ENCODE data around the gene BAX. TPM values are rescaled to one million over a fixed set of nuclear protein-coding genes. Genes with fewer than 3 reads are reported as not detected.
"Not testable (repeated sequence)": the region's sequence is repeated elsewhere in the genome, so short reads cannot be mapped to it uniquely, and the experiment has no call there.

The BAX gene
- total RNA-seq, 1 donor from 2014 or later: 292 TPM

- Mint-ChIP-seq H3K9me3 (no peaks in the 10 kb centered on the region), H3K27ac (no peak overlapping the region)
These were observed 32.8 kb upstream of the BAX start for GRCh38 chr19:48921721-48922500.

DNA sequence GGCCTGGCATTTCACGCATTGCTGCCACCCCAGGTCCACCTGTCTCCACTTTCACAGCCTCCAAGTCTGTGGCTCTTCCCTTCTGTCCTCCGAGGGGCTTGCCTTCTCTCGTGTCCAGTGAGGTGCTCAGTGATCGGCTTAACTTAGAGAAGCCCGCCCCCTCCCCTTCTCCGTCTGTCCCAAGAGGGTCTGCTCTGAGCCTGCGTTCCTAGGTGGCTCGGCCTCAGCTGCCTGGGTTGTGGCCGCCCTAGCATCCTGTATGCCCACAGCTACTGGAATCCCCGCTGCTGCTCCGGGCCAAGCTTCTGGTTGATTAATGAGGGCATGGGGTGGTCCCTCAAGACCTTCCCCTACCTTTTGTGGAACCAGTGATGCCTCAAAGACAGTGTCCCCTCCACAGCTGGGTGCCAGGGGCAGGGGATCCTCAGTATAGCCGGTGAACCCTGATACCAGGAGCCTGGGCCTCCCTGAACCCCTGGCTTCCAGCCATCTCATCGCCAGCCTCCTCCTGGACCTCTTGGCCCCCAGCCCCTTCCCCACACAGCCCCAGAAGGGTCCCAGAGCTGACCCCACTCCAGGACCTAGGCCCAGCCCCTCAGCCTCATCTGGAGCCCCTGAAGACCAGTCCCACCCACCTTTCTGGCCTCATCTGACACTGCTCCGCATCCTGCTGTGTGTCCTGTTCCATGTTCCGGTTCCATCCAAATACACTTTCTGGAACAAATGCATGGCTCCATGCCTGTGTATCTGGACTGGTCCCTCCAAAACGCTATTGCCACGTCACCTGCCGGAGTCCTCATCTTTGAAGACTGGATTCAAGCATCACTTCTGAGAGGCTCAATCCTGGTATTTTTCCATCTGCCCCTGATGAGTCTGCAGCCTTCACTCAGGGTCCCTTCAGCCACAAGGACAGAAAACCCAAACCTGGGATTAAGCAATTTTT, 31.9 kb upstream of the BAX start:
- Mint-ChIP-seq H3K4me3 (no peak overlapping the region), H3K27me3 (ENCODE audit: insufficient read depth) (no peaks in the 10 kb centered on the region), H3K27ac (no peak overlapping the region), H3K9me3 (no peaks in the 10 kb centered on the region), H3K4me1 (ENCODE audit: low read depth) (no peaks in the 10 kb centered on the region), H3K36me3 (ENCODE audit: low read depth) (peaks cover 16% of the 10 kb centered on the region)
- no peak for DNase-seq (ENCODE audit: low spot score)
- intact Hi-C loops (cut with micrococcal nuclease): no loop called here

More at GRCh38 chr19:48921721-48922500, 32.8 kb upstream of the BAX start:
- DNase-seq (ENCODE audit: low spot score): no peak
- Mint-ChIP-seq H3K36me3 (ENCODE audit: low read depth) (peaks cover 17% of the 10 kb centered on the region), H3K4me3 (no peak overlapping the region), H3K27me3 (ENCODE audit: insufficient read depth) (no peaks in the 10 kb centered on the region), H3K4me1 (ENCODE audit: low read depth) (no peaks in the 10 kb centered on the region)
- intact Hi-C loops (cut with micrococcal nuclease): no loop called here

- no peaks in the 10 kb centered on the region for H3K27me3 Mint-ChIP-seq (ENCODE audit: insufficient read depth)
- no peak for DNase-seq (ENCODE audit: low spot score)
- H3K9me3 Mint-ChIP-seq: no peaks in the 10 kb centered on the region
- H3K27ac Mint-ChIP-seq: no peak overlapping the region
- intact Hi-C loops (cut with micrococcal nuclease): no loop called here
- no peak overlapping the region for H3K4me3 Mint-ChIP-seq
- H3K36me3 Mint-ChIP-seq (ENCODE audit: low read depth): peaks cover 8% of the 10 kb centered on the region
- H3K4me1 Mint-ChIP-seq (ENCODE audit: low read depth): no peaks in the 10 kb centered on the region
These were observed 29.3 kb upstream of the BAX start for GRCh38 chr19:48925240-48925843.

- H3K9me3 Mint-ChIP-seq; H3K27ac Mint-ChIP-seq; H3K36me3 Mint-ChIP-seq (ENCODE audit: low read depth); H3K4me3 Mint-ChIP-seq; DNase-seq (ENCODE audit: low spot score); H3K27me3 Mint-ChIP-seq (ENCODE audit: insufficient read depth); H3K4me1 Mint-ChIP-seq (ENCODE audit: low read depth); intact Hi-C loops (cut with micrococcal nuclease): not testable (repeated sequence)
These were observed 28.8 kb upstream of the BAX start for GRCh38 chr19:48925890-48926289.

DNA sequence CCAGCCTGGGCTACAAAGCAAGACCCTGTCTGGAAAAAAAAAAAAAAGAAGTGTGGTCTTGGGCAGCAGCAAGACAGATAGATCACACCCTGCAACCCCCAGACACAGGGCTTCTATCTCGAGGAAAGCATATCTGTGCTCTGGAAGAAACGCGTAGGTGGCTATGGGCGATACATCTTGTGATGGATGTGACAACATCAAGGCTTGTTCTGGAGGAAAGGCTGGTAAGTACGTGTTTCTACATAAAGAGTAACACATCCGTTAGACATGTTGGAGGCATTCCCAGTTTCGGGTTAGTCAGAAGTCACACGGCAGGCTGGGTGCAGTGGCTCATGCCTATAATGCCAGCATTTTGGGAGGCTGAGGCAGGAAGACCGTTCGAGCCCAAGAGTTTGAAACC, 27.8 kb upstream of the BAX start:
- no peak for DNase-seq (ENCODE audit: low spot score)
- no peaks in the 10 kb centered on the region for H3K9me3 Mint-ChIP-seq
- no peaks in the 10 kb centered on the region for H3K4me1 Mint-ChIP-seq (ENCODE audit: low read depth)
- peak overlapping the region; percentile 58 for H3K27ac Mint-ChIP-seq
- H3K36me3 Mint-ChIP-seq (ENCODE audit: low read depth): peaks cover 8% of the 10 kb centered on the region
- H3K27me3 Mint-ChIP-seq (ENCODE audit: insufficient read depth): no peaks in the 10 kb centered on the region
- intact Hi-C loops (cut with micrococcal nuclease): no loop called here
- H3K4me3 Mint-ChIP-seq: no peak overlapping the region

DNA sequence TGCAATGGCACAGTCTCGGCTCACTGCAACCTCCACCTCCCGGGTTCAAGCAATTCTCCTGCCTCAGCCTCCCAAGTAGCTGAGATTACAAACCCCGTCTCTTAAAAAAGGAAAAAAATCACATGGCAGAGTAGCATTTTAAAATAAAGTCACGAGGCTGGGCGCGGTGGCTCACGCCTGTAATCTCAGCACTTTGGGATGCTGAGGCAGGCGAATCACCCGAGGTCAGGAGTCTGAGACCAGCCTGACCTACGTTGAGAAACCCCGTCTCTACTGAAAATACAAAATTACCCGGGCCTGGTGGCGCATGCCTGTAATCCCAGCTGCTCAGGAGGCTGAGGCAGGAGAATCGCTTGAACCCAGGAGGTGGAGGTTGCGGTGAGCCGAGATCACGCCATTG, 27.0 kb upstream of the BAX start:
- H3K27ac Mint-ChIP-seq; H3K27me3 Mint-ChIP-seq (ENCODE audit: insufficient read depth); H3K9me3 Mint-ChIP-seq; DNase-seq (ENCODE audit: low spot score); H3K36me3 Mint-ChIP-seq (ENCODE audit: low read depth); H3K4me1 Mint-ChIP-seq (ENCODE audit: low read depth); H3K4me3 Mint-ChIP-seq; intact Hi-C loops (cut with micrococcal nuclease): not testable (repeated sequence)

DNA sequence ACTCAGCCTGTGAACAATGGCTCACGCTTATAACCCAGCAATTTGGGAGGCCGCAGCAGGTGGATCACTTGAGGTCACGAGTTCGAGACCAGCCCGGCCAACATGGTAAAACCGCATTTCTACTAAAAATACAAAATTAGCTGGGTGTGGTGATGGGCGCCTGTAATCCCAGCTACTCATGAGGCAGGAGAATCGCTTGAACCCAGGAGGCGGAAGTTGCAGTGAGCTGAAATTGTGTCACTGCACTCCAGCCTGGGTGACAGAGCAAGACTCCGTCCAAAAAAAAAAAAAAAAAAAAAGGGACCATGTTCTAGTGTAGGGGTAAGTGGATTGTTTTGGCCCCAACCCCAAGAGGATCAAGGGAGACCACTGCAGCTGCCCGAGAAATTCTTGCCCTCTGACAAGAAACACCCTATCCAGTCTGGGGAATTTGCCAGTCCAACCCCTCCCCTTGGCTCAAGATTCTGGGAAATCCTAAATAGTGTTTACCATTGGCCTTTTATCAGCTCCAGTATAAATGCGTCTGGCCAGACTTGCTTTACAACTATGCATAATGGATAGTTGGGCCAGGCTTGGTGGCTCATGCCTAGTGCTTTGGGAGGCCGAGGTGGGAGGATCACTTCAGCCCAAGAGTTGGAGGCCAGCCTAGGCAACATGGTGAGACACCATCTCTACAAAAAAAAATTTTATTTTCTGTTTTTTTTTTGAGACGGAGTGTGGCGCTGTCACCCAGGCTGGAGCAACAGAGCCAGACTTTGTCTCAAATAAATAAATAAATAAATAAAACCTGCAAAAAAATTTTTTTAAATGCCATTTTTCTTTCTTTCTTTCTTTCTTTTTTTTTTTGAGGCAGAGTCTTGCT, 26.3 kb upstream of the BAX start:
- Mint-ChIP-seq H3K9me3 (no peaks in the 10 kb centered on the region), H3K27ac (no peak overlapping the region), H3K27me3 (ENCODE audit: insufficient read depth) (peaks cover 6% of the 10 kb centered on the region), H3K36me3 (ENCODE audit: low read depth) (peaks cover 3% of the 10 kb centered on the region), H3K4me3 (no peak overlapping the region), H3K4me1 (ENCODE audit: low read depth) (peaks cover 7% of the 10 kb centered on the region)
- intact Hi-C loops (cut with micrococcal nuclease): no loop called here
- no peak for DNase-seq (ENCODE audit: low spot score)

DNA sequence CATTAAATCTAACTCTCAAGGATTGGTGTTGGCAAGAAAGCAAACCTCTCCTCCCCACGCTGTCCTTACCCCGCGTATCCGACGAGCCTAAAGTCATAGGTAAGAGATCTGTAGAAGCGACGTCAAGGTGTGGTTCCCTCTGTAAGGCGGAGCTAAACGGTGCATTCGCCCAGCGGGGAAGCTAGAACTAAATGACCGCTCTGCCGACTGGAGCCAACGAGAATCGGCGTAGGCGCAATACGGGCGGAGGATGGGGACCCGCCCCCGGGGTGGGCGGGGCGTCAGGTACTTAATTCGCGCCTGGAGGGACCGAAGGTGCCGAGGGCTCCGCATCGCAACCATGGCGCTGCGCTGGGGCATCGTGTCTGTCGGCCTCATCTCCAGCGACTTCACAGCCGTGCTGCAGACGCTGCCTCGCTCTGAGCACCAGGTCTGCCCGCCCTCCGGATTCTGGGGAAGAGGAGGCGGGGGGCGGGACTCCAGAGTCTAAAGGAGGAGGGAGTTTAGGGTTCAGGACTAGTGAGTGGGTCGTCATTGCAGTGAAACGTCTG, 21.2 kb upstream of the BAX start, which contains the start of gene DHDH:
DHDH (plus strand) TSS at position 318 of the 551 bp plus-strand sequence; CDS start at position 341, 23 bp downstream.
- Mint-ChIP-seq H3K27ac (peak within 1 kb of the TSS; percentile 61), H3K27me3 (ENCODE audit: insufficient read depth) (peaks cover 11% of the 10 kb centered on the region), H3K9me3 (no peaks in the 10 kb centered on the region), H3K4me3 (peak within 1 kb of the TSS; percentile 83), H3K36me3 (ENCODE audit: low read depth) (no peaks in the 10 kb centered on the region), H3K4me1 (ENCODE audit: low read depth) (peaks cover 14% of the 10 kb centered on the region)
- peak; percentile 85 for DNase-seq (ENCODE audit: low spot score)
- intact Hi-C loops (cut with micrococcal nuclease): loop anchor here (1.0 to 2.0 kb wide), 3 partner anchors 32 to 61 kb away; partner anchors contain the start of genes FTL, NUCB1 and PPP1R15A

GRCh38 chr19:48934837-48935236, 19.8 kb upstream of the BAX start:
- Mint-ChIP-seq H3K4me3 (no peak overlapping the region), H3K27me3 (ENCODE audit: insufficient read depth) (peaks cover 11% of the 10 kb centered on the region), H3K36me3 (ENCODE audit: low read depth) (no peaks in the 10 kb centered on the region), H3K4me1 (ENCODE audit: low read depth) (peaks cover 14% of the 10 kb centered on the region), H3K27ac (no peak overlapping the region), H3K9me3 (no peaks in the 10 kb centered on the region)
- DNase-seq (ENCODE audit: low spot score): no peak
- intact Hi-C loops (cut with micrococcal nuclease): no loop called here

DNA sequence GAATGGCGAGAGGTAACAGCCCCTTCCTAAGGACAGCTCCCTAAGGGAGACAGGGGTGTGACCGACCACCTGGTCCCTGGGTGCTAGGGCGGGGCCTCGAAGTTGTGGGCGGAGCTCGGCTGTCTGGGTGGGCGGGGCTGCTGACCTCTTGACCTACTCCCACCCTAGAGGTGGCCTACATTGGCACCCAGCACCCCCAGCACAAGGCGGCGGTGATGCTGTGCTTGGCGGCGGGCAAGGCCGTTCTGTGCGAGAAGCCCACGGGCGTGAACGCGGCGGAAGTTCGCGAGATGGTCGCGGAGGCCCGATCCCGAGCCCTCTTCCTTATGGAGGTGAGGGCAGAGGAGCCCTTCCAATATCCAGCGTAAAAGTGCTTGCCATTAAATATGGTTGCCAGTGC, 18.8 kb upstream of the BAX start:
- Mint-ChIP-seq H3K4me1 (ENCODE audit: low read depth) (peaks cover 14% of the 10 kb centered on the region), H3K27ac (no peak overlapping the region), H3K27me3 (ENCODE audit: insufficient read depth) (peaks cover 11% of the 10 kb centered on the region), H3K9me3 (peaks cover under 1% of the 10 kb centered on the region), H3K36me3 (ENCODE audit: low read depth) (no peaks in the 10 kb centered on the region), H3K4me3 (no peak overlapping the region)
- intact Hi-C loops (cut with micrococcal nuclease): no loop called here
- no peak for DNase-seq (ENCODE audit: low spot score)

GRCh38 chr19:48938256-48938655, 16.4 kb upstream of the BAX start:
- Mint-ChIP-seq H3K27me3 (ENCODE audit: insufficient read depth) (peaks cover 7% of the 10 kb centered on the region), H3K4me1 (ENCODE audit: low read depth) (peaks cover 8% of the 10 kb centered on the region), H3K9me3 (peaks cover 6% of the 10 kb centered on the region), H3K27ac (no peak overlapping the region), H3K36me3 (ENCODE audit: low read depth) (no peaks in the 10 kb centered on the region), H3K4me3 (no peak overlapping the region)
- intact Hi-C loops (cut with micrococcal nuclease): no loop called here
- no peak for DNase-seq (ENCODE audit: low spot score)

GRCh38 chr19:48940902-48941301, 13.8 kb upstream of the BAX start:
- H3K27me3 Mint-ChIP-seq (ENCODE audit: insufficient read depth): peaks cover 2% of the 10 kb centered on the region
- H3K36me3 Mint-ChIP-seq (ENCODE audit: low read depth): no peaks in the 10 kb centered on the region
- DNase-seq (ENCODE audit: low spot score): no peak
- intact Hi-C loops (cut with micrococcal nuclease): no loop called here
- H3K27ac Mint-ChIP-seq: no peak overlapping the region
- no peaks in the 10 kb centered on the region for H3K4me1 Mint-ChIP-seq (ENCODE audit: low read depth)
- no peak overlapping the region for H3K4me3 Mint-ChIP-seq
- peaks cover 6% of the 10 kb centered on the region for H3K9me3 Mint-ChIP-seq
